SH-SY5Y (cell line): ENCODE results near the gene TBL1X.

Source experiments
- GATA2 ChIP-seq: IDR thresholded peaks from 2 replicates; pipeline ENCODE4 v1.6.1; 2011; ENCODE audit warnings: mild to moderate bottlenecking, low read depth, low read length
- GATA3 ChIP-seq: IDR thresholded peaks from 2 replicates; pipeline ENCODE4 v1.6.1; 2011; ENCODE audit warnings: low read depth, mild to moderate bottlenecking, low read length, moderate library complexity

DNA sequence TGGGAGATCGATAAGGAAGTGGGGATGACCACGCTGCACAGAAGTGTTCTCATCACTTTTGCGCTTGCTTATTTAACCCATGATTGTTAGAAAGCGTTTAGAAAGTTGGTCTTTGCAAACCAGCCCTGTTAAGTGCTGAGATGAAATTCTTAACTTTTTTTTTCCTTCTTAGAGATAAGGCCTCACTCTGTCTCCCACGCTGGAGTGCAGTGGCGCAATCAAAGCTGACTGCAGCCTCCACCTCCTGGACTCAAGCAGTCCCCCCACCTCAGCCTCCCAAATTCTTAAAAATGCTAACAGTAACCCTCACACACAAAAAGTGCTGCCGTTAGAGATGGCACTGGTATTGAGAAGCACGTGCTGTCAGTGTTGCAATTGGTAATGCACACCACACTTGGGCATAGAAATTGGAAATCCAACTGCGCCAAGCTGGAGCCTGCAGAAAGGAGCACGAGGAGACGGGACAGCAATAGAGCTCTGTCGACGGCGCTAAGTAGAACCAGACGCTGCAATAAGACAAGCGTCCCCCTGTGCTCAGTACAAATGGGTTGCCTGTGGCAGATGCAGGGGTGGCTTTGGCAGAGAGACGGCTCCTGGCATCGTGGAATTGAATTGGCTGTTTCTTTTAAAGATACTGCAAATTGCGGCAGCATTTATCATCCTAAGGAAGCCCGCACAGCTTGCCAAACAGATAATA, 113.4 kb downstream of the TBL1X start:
- peak; percentile 30; the same call in 1 of the 2 replicates for TF ChIP-seq GATA2
- TF ChIP-seq GATA3: no peak
